Left lung (tissue), 10 donors: Measurements from ENCODE around the gene MYBPHL. TPM values are rescaled to one million over a fixed set of nuclear protein-coding genes. Genes with fewer than 3 reads are reported as not detected.

ENCODE experiments used
- ATAC-seq: fragments of 200-7000 bp; cut with Tn5 transposase; one replicate; pipeline ENCODE4 v1.9.1; 2020; ENCODE audit warnings: moderate library complexity
- DNase-seq, 4 donors: peaks; one replicate each; pipeline ENCODE4 v3.0.0-alpha.2; 2013 to 2020
- H3K27ac ChIP-seq, 2 donors: fragments of 200-600 bp; sonication (generic) in 1 of 2; one replicate each; pipeline versions ENCODE4 v1.5.0 to v1.8.0; 2020 to 2021
- H3K27me3 ChIP-seq, 2 donors: fragments of 200-600 bp; sonication (generic) in 1 of 2; one replicate each; pipeline versions ENCODE4 v1.5.0 to v1.8.0; 2020 to 2021
- H3K36me3 ChIP-seq, 2 donors: fragments of 200-600 bp; sonication (generic) in 1 of 2; one replicate each; pipeline versions ENCODE4 v1.5.0 to v1.8.0; 2020 to 2021
- H3K4me1 ChIP-seq, 2 donors: fragments of 200-600 bp; one replicate each; pipeline ENCODE4 v1.8.0; 2021
- H3K4me3 ChIP-seq, 2 donors: fragments of 200-600 bp; sonication (generic) in 1 of 2; one replicate each; pipeline versions ENCODE4 v1.5.0 to v1.8.0; 2020 to 2021; ENCODE audit warnings: mild to moderate bottlenecking in 1 of 2
- H3K9me3 ChIP-seq, 2 donors: fragments of 200-600 bp; sonication (generic) in 1 of 2; one replicate each; pipeline versions ENCODE4 v1.5.0 to v1.8.0; 2020 to 2021
- intact Hi-C, 2 donors: fragments of 100-400 bp; cut with DNase I; formaldehyde crosslinking; loops; one replicate each; pipeline versions ENCODE4 v1.11.2 to v1.14.2; 2022
- polyA plus RNA-seq, 6 donors: library from polyadenylated mRNA; unstranded; fragments of 120-200 nt; gene quantifications; one replicate each; pipeline ENCODE4 v1.2.1, GENCODE V29; 2013; ENCODE audit not compliant: insufficient read length in 6 of 6
- total RNA-seq, 2 donors: library from RNA; stranded (reverse); fragmentation: NEBNext Ultra II Directional; extraction: Animal tissue kit (Norgen Biotek cat#: 25700); gene quantifications; one replicate each; pipeline ENCODE4 v1.2.1, GENCODE V29; 2021
- TF ChIP-seq, protein P1 (sequence below), 2 donors: fragments of 200-600 bp; sonication (generic) in 1 of 2; IDR thresholded peaks; one replicate each; pipeline versions ENCODE4 v1.5.0 to v1.8.0; 2021; ENCODE audit warnings: antibody characterized with exemption in 2 of 2
- donor health status: DM: no; HTN: yes; CAD: no.
- donor health status: DM: no; HTN: no; CAD: no.

MYBPHL gene
- total and polyA plus RNA-seq, 8 donors: 0.24 to 21.4 (median 0.35) TPM; not detected in 2

DNA sequence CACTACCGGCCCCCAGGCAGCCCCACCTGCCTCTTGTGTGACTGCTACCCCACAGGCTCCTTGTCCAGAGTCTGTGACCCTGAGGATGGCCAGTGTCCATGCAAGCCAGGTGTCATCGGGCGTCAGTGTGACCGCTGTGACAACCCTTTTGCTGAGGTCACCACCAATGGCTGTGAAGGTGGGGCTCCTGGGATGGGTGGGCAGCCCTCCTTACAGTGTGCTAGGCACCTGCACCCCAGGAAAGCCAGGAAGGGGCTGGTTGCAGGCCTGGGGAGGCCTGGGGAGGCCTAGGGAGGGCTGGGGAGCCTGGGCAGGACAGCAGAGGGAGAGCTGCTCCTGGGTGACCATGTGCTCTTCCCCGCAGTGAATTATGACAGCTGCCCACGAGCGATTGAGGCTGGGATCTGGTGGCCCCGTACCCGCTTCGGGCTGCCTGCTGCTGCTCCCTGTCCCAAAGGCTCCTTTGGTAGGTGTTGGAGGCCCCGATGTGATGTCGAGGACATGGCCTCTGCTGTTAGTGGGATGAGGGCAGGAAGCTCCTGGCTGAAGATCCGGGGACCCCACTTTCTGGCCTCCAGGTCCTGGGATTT, 41.0 kb downstream of the MYBPHL start:
- TF ChIP-seq, protein P1, sequence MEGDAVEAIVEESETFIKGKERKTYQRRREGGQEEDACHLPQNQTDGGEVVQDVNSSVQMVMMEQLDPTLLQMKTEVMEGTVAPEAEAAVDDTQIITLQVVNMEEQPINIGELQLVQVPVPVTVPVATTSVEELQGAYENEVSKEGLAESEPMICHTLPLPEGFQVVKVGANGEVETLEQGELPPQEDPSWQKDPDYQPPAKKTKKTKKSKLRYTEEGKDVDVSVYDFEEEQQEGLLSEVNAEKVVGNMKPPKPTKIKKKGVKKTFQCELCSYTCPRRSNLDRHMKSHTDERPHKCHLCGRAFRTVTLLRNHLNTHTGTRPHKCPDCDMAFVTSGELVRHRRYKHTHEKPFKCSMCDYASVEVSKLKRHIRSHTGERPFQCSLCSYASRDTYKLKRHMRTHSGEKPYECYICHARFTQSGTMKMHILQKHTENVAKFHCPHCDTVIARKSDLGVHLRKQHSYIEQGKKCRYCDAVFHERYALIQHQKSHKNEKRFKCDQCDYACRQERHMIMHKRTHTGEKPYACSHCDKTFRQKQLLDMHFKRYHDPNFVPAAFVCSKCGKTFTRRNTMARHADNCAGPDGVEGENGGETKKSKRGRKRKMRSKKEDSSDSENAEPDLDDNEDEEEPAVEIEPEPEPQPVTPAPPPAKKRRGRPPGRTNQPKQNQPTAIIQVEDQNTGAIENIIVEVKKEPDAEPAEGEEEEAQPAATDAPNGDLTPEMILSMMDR (IDR thresholded peaks at IDR 0.05): no peak
- peak in 1 of 4 donors; percentile 53 for DNase-seq
- no peak overlapping the region for H3K4me3 ChIP-seq
- no peaks in the 10 kb centered on the region for H3K36me3 ChIP-seq
- no peaks in the 10 kb centered on the region for H3K9me3 ChIP-seq
- no peak for ATAC-seq
- H3K4me1 ChIP-seq: peaks cover 0 to 8% of the 10 kb centered on the region in 2 donors
- no peaks in the 10 kb centered on the region for H3K27me3 ChIP-seq
- no peak overlapping the region for H3K27ac ChIP-seq
- intact Hi-C loops: loop anchor here in 1 of 2 donors (10.0 kb wide), 1 partner anchor 269 kb away; the partner anchor contains the start of gene GPR61

DNA sequence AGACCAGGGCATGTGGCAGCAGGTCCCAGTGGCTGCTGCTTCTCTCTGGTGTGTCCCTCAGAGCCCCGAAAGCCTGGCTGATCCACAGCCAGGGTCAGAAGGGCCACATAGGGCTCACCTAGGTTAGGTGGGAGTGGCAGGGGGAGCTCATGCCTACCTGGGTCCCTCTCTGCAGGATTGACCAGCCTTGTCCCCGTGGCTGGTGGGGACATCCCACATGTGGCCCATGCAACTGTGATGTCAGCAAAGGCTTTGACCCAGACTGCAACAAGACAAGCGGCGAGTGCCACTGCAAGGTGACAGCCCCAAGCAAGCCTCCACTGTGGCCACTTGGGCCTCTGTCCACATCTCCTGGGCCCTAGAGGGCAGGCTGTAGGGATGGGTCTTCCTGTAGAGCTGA, 41.8 kb downstream of the MYBPHL start:
- Histone ChIP-seq H3K9me3 (no peaks in the 10 kb centered on the region), H3K4me1 (peaks cover 0 to 8% of the 10 kb centered on the region in 2 donors), H3K27ac (no peak overlapping the region), H3K27me3 (no peaks in the 10 kb centered on the region), H3K36me3 (no peaks in the 10 kb centered on the region), H3K4me3 (no peak overlapping the region)
- no peak for ATAC-seq
- intact Hi-C loops: loop anchor here in 1 of 2 donors (10.0 kb wide), 1 partner anchor 270 kb away; the partner anchor contains the start of gene GPR61
- DNase-seq: peak in 1 of 4 donors; percentile 23
- TF ChIP-seq, protein P1 (IDR thresholded peaks at IDR 0.05): no peak

DNA sequence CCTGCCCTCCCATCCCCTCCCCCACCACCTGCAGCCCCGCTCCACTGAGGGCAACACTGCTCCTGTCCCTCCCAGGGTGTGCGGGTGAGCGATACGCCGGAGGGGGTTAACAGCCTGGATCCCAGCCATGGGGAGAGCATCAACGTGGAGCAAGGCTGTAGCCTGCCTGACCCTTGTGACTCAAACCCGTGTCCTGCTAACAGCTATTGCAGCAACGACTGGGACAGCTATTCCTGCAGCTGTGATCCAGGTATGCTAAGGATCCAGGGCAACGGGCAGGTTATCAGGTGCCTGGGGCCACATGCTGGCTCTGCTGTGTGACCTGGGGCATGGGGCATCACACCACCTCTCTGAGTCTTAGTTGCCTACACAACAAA, 42.4 kb downstream of the MYBPHL start:
- H3K36me3 ChIP-seq: no peaks in the 10 kb centered on the region

DNA sequence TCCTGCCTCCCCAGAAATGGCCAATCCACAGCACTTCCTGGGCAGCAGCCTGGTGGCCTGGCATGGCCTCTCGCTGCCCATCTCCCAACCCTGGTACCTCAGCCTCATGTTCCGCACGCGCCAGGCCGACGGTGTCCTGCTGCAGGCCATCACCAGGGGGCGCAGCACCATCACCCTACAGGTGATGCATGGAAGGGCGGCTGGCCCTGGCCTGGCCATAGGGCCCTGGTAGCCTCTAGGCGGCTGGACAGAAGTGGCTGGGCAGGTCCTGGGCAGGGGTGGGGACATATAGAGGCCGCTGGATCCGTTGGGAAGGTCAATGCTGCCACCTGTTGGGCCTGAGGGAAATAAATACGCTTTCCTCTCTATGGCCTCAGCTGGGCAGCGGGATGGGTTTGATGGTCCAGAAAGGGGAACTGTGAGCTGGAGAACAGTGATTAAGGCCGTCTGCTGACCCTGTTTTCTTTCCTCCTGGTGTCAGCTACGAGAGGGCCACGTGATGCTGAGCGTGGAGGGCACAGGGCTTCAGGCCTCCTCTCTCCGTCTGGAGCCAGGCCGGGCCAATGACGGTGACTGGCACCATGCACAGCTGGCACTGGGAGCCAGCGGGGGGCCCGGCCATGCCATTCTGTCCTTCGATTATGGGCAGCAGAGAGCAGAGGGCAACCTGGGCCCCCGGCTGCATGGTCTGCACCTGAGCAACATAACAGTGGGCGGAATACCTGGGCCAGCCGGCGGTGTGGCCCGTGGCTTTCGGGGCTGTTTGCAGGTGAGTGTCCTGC, 43.0 kb downstream of the MYBPHL start:
- intact Hi-C loops: loop anchor here in 1 of 2 donors (5.0 to 10.0 kb wide), 2 partner anchors 144 to 271 kb away; partner anchors contain the start of gene GPR61
- Histone ChIP-seq H3K36me3 (no peaks in the 10 kb centered on the region), H3K4me1 (peaks cover 0 to 8% of the 10 kb centered on the region in 2 donors), H3K4me3 (no peak overlapping the region), H3K9me3 (no peaks in the 10 kb centered on the region), H3K27me3 (no peaks in the 10 kb centered on the region), H3K27ac (no peak overlapping the region)
- ATAC-seq (peak; percentile 99), DNase-seq (peak; percentile 71 to 97 (median 91))
- TF ChIP-seq, protein P1 (IDR thresholded peaks at IDR 0.05): peak; percentile 98

More for the DNA sequence above, 42.4 kb downstream of the MYBPHL start:
- Histone ChIP-seq H3K9me3 (no peaks in the 10 kb centered on the region), H3K27me3 (no peaks in the 10 kb centered on the region), H3K4me3 (no peak overlapping the region), H3K4me1 (peaks cover 0 to 8% of the 10 kb centered on the region in 2 donors), H3K27ac (no peak overlapping the region)
- peak in 1 of 4 donors; percentile 15 for DNase-seq
- no peak for ATAC-seq
- intact Hi-C loops: loop anchor here in 1 of 2 donors (5.0 to 10.0 kb wide), 2 partner anchors 143 to 270 kb away; partner anchors contain the start of gene GPR61
- TF ChIP-seq, protein P1 (IDR thresholded peaks at IDR 0.05): no peak

DNA sequence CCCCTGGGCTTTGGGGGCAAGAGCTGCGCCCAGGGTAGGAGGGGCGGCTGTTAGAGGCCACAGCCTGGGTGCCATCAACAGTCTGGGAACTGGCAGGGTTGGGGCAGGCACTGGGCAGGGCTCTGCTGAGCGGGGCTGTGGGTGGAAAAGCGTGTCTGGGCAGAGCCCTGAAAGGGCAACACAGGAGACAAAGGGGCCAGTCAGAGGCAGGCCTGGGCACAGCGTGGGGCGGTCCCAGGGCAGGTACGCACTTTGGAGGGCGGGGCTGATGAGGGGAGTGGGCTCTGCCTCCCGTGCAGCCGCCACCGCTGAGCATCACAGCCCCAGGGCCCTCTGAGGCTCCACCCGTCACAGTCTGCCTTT, 43.6 kb downstream of the MYBPHL start:
- TF ChIP-seq, protein P1 (IDR thresholded peaks at IDR 0.05): no peak
- intact Hi-C loops: loop anchor here in 1 of 2 donors (5.0 to 10.0 kb wide), 2 partner anchors 144 to 272 kb away; partner anchors contain the start of gene GPR61
- Histone ChIP-seq H3K36me3 (no peaks in the 10 kb centered on the region), H3K27ac (no peak overlapping the region), H3K27me3 (no peaks in the 10 kb centered on the region), H3K4me3 (no peak overlapping the region), H3K4me1 (peaks cover 0 to 8% of the 10 kb centered on the region in 2 donors), H3K9me3 (no peaks in the 10 kb centered on the region)
- peak in 1 of 4 donors; percentile 74 for DNase-seq
- no peak for ATAC-seq
